NCI-H2081 treated with DMSO at 0.1 percent for 48 hours (cell line): ENCODE data around the gene SUPT6H.
"Not testable (repeated sequence)": the region's sequence is repeated elsewhere in the genome, so short reads cannot be mapped to it uniquely, and the experiment has no call there.

ENCODE experiments used
- DNase-seq: peaks from one replicate; lab custom pipeline; 2025; lab: John Stamatoyannopoulos, UW

SUPT6H gene

GRCh38 chr17:28648698-28649097 lies 13.3 kb upstream of the SUPT6H start:
- no peak for DNase-seq

DNA sequence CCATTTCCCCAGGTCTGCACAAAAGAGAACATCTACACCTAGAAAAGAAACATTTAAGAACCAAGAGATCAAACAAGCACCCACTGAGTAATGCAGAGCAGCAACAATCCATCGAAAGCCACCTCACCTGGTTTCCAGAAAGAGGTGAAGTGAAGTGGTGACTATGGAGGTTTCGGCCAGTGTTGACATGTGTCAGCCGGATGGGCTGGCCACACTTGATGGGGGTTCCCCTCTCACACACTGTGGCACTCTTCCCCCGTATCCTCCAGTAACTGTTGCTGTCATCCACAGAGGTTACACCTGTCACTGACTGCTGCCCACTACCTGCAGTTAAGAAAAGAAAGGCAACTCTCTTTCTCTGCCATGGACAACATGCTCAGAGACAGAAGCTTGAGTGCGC lies 6.8 kb upstream of the SUPT6H start:
- DNase-seq: no peak

GRCh38 chr17:28657756-28658155 lies 4.2 kb upstream of the SUPT6H start:
- DNase-seq: no peak

GRCh38 chr17:28658342-28658741 lies 3.7 kb upstream of the SUPT6H start:
- DNase-seq: not testable (repeated sequence)

GRCh38 chr17:28658766-28659496 lies 3.1 kb upstream of the SUPT6H start:
- not testable (repeated sequence) for DNase-seq

- not testable (repeated sequence) for DNase-seq
Measured at GRCh38 chr17:28659497-28659881, 2.5 kb upstream of the SUPT6H start.

GRCh38 chr17:28662527-28662829 lies 473 bp downstream of the SUPT6H start:
- no peak for DNase-seq

GRCh38 chr17:28663723-28664122 lies 1.7 kb downstream of the SUPT6H start:
- DNase-seq: no peak

GRCh38 chr17:28665994-28666393 lies 4.0 kb downstream of the SUPT6H start:
- DNase-seq: no peak

GRCh38 chr17:28667870-28668269 lies 5.9 kb downstream of the SUPT6H start:
- no peak for DNase-seq

- DNase-seq: no peak
Measured at GRCh38 chr17:28669918-28670317, 7.9 kb downstream of the SUPT6H start.

GRCh38 chr17:28675490-28675889 lies 13.5 kb downstream of the SUPT6H start:
- DNase-seq: no peak

DNA sequence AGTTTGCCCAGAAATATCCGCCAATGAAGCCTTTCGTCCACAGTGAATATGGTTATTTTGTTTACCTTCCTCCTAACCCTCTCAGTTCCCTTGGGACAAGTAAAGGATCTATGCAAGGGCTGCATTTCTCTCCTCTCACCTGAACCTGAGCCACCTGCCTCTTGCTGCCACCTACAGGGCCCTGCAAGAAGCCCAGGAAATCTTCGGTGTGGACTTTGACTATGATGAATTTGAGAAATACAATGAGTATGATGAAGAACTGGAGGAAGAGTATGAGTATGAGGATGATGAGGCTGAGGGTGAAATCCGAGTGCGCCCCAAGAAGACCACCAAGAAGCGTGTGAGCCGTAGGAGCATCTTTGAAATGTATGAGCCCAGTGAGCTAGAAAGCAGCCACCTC lies 14.0 kb downstream of the SUPT6H start:
- no peak for DNase-seq

DNA sequence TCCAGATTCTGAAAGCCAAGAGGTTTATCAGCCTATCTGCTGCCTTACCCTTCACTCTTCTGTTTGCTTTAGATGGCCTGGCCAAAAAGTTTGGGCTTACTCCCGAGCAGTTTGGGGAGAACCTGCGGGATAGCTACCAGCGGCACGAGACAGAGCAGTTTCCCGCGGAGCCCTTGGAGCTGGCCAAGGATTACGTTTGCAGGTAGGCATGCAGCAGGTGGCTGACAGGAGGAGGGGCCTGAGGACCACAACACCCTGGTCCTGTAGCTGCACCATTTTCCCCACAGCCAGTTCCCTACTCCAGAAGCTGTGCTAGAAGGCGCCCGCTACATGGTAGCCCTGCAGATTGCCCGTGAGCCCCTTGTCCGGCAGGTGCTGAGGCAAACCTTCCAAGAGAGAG lies 20.6 kb downstream of the SUPT6H start:
- DNase-seq: no peak

DNA sequence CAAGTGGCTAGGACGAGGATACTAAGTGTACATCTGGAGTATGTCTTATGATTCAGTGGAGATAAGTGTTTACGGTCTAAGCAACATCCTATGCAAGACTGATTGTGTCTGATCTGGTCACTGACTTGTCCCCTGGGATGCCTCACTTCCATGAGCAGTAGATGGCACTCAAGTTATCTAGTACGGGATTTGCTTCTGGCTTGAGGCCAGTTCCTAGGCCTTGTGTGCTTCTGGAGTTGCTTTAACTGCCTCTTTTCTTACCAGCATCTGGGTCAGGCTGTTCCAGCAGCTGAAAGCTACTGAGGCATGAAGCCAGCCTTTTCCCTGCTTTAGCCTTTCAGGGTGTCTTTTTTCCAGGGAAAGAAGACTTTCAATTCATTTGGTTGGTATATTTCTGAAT lies 23.0 kb downstream of the SUPT6H start:
- no peak for DNase-seq

DNA sequence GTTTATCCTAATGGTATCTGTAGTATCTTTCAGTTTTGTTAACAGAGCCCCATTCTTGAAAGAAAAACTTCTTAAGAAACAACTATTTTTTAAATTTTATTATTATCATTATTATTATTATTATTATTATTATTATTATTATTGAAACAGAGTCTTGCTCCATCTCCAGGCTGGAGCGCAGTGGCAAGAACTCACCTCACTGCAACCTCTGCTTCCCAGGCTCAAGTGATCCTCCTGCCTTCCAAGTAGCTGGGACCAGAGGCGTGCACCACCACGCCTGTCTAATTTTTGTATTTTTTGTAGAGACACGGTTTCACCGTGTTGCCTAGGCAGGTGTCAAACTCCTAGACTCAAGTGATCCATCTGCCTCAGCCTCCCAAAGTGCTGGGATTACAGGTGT lies 23.4 kb downstream of the SUPT6H start:
- DNase-seq: no peak

DNA sequence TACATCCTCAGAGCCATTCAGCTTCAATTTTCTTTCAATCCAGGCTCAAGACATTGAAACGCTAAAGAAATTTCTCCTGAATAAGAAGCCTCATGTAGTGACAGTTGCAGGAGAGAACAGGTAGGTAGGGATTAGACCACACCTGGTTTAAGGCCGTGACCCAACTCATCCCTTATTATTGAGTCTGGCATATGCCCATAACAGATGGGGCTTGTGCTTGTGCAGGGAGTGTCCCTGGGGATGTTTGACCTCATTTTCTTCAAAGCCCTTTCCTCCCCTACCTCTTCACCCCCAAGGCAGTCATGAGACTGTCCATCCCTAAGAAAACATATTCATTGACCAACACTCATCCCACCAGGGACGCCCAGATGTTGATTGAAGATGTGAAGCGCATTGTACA lies 24.3 kb downstream of the SUPT6H start:
- no peak for DNase-seq

DNA sequence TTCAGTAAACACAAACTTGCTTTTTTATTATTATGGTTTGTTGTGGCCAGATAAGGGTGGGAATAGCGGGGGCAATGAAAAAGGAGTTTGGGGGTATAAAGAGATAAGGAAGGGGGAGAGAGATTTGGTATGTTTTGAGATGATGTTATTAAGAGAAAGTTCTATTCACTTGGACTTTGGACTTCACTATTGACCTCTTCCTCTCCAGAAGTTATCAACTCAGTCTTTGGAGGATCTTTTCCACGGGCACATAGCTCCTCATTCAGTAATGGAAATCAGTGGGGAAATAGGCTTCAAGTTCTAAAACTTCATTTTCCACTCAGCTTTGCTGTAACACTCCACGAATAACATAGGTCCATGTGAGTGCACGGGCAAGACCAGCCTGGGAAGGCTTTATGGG lies 26.5 kb downstream of the SUPT6H start:
- DNase-seq: no peak

DNA sequence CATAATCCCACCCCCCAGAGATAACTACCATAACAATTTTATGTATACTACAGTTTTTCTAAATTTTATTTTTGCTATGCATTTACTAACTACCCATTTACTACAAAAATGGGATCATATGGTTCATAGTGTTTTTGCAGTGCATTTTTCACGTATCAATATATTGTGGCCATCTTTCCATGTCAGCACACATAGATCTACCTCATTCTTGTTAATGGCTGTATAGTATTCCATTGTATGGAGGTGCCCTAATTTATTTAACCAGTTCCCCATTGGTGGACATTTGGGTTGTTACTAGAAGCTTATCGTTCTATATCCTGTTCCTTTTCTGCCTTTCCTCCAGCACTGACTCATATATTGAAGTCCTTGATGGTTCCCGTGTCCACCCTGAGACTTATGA lies 27.0 kb downstream of the SUPT6H start:
- no peak for DNase-seq

GRCh38 chr17:28693869-28694268 lies 31.9 kb downstream of the SUPT6H start:
- no peak for DNase-seq

- no peak for DNase-seq
Measured at GRCh38 chr17:28698253-28698941, 36.4 kb downstream of the SUPT6H start.

GRCh38 chr17:28700278-28700677 lies 38.3 kb downstream of the SUPT6H start:
- no peak for DNase-seq

- no peak for DNase-seq
Measured at GRCh38 chr17:28700830-28701492, 39.0 kb downstream of the SUPT6H start.
